ENCODE data around the gene ZFYVE9.

DNA sequence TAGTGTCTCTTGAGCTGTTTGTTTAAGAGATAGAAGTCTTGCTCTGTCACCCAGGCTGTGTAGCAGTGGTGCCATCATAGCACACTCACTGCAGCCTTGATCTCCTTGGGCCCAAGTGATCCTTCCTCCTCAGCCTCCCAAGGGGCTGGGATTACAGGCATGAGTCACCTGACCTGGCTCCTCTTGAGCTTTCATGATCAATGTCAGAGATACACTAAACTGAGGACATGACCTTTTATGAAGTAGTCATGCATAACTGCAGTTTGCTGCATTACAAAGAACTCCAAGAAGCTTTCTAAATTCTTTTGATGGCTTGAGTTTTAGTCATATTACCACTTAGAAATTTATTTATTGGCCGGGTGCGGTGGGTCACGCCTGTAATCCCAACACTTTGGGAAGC is 146.4 kb downstream of the ZFYVE9 start:
- TF ChIP-seq HNF4G (IDR thresholded peaks at IDR 0.05; ENCODE audit: borderline replicate concordance, low read depth, low read length) (no peak), HNF4G (CRISPR knock-in tag; IDR thresholded peaks at IDR 0.05; ENCODE audit: borderline replicate concordance, low read depth) (no peak), NR1H2 (CRISPR knock-in tag; IDR thresholded peaks at IDR 0.05; ENCODE audit: borderline replicate concordance, low read depth) (no peak), TRIM24 (CRISPR knock-in tag; IDR thresholded peaks at IDR 0.05) (no peak), ATF2 (CRISPR knock-in tag; IDR thresholded peaks at IDR 0.05) (no peak), BCLAF1 (IDR thresholded peaks at IDR 0.05) (no peak), ZNF431 (CRISPR knock-in tag; IDR thresholded peaks at IDR 0.05; ENCODE audit: borderline replicate concordance, low read depth) (no peak), JARID2 (CRISPR knock-in tag; IDR thresholded peaks at IDR 0.05; ENCODE audit: insufficient replicate concordance) (no peak), FOXA3 (CRISPR knock-in tag; IDR thresholded peaks at IDR 0.05) (no peak)

Measured in HepG2 (cell line).